ENCODE data around the gene DNM3. TPM values are rescaled to one million over a fixed set of nuclear protein-coding genes. Genes with fewer than 3 reads are reported as not detected.

Gene DNM3
- total RNA-seq, 6 donors from 2014 or later, result 7.1 to 30.4 (median 10.3) TPM

DNA sequence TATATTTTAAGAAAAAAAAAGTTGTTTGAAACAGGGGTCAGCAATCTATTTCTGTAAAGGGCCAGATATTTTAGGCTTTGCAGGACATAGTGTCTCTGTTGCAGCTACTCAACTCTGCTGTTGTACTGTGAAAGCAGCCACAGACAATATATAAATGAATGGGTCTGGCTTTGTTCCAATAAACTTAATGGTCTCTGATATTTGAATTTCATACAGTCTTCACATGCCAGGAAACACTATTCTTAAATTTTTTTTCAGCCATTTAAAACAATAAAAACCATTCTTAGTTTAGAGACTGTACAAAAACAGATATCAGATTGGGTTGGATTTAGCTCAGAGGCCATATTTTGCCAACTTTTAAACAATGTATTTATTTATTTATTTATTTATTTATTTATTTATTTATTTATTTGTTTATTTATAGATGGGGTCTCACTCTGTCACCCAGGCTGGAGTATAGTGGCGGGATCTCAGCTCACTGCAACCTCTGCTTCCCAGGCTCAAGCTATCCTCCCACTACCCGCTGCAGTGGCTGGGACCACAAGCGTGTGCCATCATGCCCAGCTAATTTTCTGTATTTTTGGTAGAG lies 102.8 kb downstream of the DNM3 start:
- ATAC-seq (ENCODE audit: low FRiP score in 2 of 2), result no peak
- H3K4me3 ChIP-seq, result no peak overlapping the region
- H3K27ac ChIP-seq, result no peak overlapping the region
- no peaks in the 10 kb centered on the region for H3K27me3 ChIP-seq
- no peak for DNase-seq
- H3K4me1 ChIP-seq, result peaks cover 0 to 13% (median 0%) of the 10 kb centered on the region in 4 donors
- TF ChIP-seq POLR2A (IDR thresholded peaks at IDR 0.05) (no peak), EP300 (IDR thresholded peaks at IDR 0.05) (no peak), POLR2AphosphoS5 (IDR thresholded peaks at IDR 0.05) (no peak)
- TF ChIP-seq, protein P1, sequence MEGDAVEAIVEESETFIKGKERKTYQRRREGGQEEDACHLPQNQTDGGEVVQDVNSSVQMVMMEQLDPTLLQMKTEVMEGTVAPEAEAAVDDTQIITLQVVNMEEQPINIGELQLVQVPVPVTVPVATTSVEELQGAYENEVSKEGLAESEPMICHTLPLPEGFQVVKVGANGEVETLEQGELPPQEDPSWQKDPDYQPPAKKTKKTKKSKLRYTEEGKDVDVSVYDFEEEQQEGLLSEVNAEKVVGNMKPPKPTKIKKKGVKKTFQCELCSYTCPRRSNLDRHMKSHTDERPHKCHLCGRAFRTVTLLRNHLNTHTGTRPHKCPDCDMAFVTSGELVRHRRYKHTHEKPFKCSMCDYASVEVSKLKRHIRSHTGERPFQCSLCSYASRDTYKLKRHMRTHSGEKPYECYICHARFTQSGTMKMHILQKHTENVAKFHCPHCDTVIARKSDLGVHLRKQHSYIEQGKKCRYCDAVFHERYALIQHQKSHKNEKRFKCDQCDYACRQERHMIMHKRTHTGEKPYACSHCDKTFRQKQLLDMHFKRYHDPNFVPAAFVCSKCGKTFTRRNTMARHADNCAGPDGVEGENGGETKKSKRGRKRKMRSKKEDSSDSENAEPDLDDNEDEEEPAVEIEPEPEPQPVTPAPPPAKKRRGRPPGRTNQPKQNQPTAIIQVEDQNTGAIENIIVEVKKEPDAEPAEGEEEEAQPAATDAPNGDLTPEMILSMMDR (IDR thresholded peaks at IDR 0.05), result no peak
- WGBS, 2 donors, result 90 to 100% methylated on average over 3 of the region's 3 CpGs
- no peaks in the 10 kb centered on the region for H3K36me3 ChIP-seq
- no peaks in the 10 kb centered on the region for H3K9me3 ChIP-seq

DNA sequence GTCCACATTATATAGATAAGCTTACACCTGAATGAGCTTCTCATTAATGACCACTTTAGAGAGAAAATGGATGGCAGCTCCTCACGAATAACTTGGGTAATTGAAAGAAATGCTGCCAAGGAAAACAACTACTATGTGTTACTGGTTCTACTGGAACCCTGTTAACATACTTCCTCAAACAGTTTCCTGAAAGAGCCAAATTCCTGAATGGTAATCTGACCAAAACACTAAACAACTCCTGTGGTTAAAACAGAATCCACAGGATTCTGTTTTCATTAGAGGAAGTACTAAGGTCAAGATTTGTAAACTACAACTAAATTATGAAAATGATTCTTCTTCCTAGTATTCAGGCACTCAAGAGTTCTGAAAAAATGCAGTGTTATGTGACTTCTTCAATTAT lies 107.2 kb downstream of the DNM3 start:
- no peaks in the 10 kb centered on the region for H3K36me3 ChIP-seq
- no peak for ATAC-seq (ENCODE audit: low FRiP score in 2 of 2)
- DNase-seq, result no peak
- no peaks in the 10 kb centered on the region for H3K27me3 ChIP-seq
- no peaks in the 10 kb centered on the region for H3K9me3 ChIP-seq
- H3K4me3 ChIP-seq, result no peak overlapping the region
- WGBS, 2 donors, result 6 to 19% methylated on average over 1 of the region's 1 CpG
- peaks cover 0 to 4% (median 0%) of the 10 kb centered on the region in 4 donors for H3K4me1 ChIP-seq
- H3K27ac ChIP-seq, result no peak overlapping the region
- TF ChIP-seq, protein P1 (IDR thresholded peaks at IDR 0.05), result no peak
- TF ChIP-seq POLR2A (IDR thresholded peaks at IDR 0.05) (no peak), EP300 (IDR thresholded peaks at IDR 0.05) (no peak), POLR2AphosphoS5 (IDR thresholded peaks at IDR 0.05) (no peak)

DNA sequence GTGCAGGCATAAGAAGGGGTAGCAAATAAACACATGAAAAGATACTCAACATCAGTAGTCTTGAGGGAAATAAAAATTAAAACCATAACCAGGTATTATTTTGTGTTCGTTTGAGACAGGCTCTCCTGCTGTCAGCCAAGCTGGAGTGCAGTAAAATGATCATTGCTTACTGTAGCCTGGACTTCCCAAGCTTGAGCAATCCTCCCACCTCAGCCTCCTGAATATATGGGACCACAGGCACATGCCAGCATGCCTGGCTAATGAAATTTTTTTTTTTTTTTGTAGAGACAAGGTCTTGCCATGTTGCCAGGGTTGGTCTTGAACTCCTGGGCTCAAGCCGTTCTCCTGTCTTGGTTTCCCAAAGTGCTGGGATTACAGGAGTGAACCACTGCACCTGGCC lies 108.0 kb downstream of the DNM3 start:
- no peaks in the 10 kb centered on the region for H3K36me3 ChIP-seq
- no peak overlapping the region for H3K27ac ChIP-seq
- WGBS, 2 donors, result 90 to 98% methylated on average over 2 of the region's 2 CpGs
- DNase-seq, result no peak
- no peak for ATAC-seq (ENCODE audit: low FRiP score in 2 of 2)
- no peaks in the 10 kb centered on the region for H3K27me3 ChIP-seq
- TF ChIP-seq, protein P1 (IDR thresholded peaks at IDR 0.05), result no peak
- TF ChIP-seq POLR2AphosphoS5 (IDR thresholded peaks at IDR 0.05), result no peak
- no peak for TF ChIP-seq EP300 (IDR thresholded peaks at IDR 0.05)
- TF ChIP-seq POLR2A (IDR thresholded peaks at IDR 0.05), result no peak
- no peaks in the 10 kb centered on the region for H3K9me3 ChIP-seq
- no peak overlapping the region for H3K4me3 ChIP-seq
- H3K4me1 ChIP-seq, result peaks cover 0 to 4% (median 0%) of the 10 kb centered on the region in 4 donors

DNA sequence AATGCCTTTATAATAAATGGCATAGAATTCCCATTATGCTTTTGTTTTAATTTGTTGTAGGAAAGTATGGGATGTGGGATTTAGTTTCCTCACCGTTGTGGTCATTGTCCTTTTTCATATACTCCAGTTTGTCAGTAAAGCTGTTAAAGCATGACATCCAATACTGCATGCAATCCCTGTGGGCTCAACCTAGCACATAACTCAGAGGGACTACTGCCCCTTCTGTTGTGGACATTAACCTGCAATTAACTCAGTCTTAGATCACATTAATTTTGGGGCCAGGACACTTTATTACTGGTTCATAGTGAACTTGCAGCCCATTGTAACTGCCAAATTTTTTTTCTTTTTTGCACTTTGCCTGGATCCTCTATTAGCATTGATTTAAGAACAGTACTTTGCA lies 112.5 kb downstream of the DNM3 start:
- Histone ChIP-seq H3K9me3 (no peaks in the 10 kb centered on the region), H3K4me3 (no peak overlapping the region), H3K27ac (no peak overlapping the region), H3K36me3 (no peaks in the 10 kb centered on the region), H3K27me3 (no peaks in the 10 kb centered on the region), H3K4me1 (peaks cover 0 to 3% (median under 1%) of the 10 kb centered on the region in 4 donors)
- no peak for DNase-seq
- no peak for TF ChIP-seq POLR2AphosphoS5 (IDR thresholded peaks at IDR 0.05)
- no peak for TF ChIP-seq EP300 (IDR thresholded peaks at IDR 0.05)
- TF ChIP-seq, protein P1 (IDR thresholded peaks at IDR 0.05), result no peak
- TF ChIP-seq POLR2A (IDR thresholded peaks at IDR 0.05), result no peak
- WGBS, 2 donors, result 69 to 78% methylated on average over 1 of the region's 1 CpG
- ATAC-seq (ENCODE audit: low FRiP score in 2 of 2), result no peak

DNA sequence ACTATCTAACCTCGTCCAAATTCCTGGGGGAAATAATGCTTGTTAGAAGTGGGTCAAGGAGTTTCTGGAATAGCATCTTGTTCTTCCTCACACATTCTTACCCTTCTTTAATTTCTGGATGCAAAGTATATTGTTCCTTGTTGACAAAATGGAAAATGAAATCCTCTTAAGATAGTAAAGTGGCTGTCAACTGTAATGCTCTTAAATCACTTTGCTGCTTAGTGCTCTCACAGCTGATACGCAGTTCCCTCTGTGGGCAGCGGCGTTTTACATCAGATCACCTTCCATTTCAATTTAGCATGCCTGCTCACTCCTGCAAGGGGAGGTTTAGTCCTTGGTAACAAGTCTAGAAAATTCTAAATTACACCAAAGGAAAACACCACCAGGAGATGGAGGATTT lies 113.1 kb downstream of the DNM3 start:
- Histone ChIP-seq H3K4me1 (peaks cover 0 to 3% (median 0%) of the 10 kb centered on the region in 4 donors), H3K9me3 (no peaks in the 10 kb centered on the region), H3K36me3 (no peaks in the 10 kb centered on the region), H3K4me3 (no peak overlapping the region), H3K27ac (no peak overlapping the region), H3K27me3 (no peaks in the 10 kb centered on the region)
- TF ChIP-seq EP300 (IDR thresholded peaks at IDR 0.05) (no peak), POLR2AphosphoS5 (IDR thresholded peaks at IDR 0.05) (no peak), POLR2A (IDR thresholded peaks at IDR 0.05) (no peak)
- TF ChIP-seq, protein P1 (IDR thresholded peaks at IDR 0.05), result no peak
- ATAC-seq (ENCODE audit: low FRiP score in 2 of 2) (no peak), DNase-seq (no peak)
- 54 to 64% methylated on average over 4 of the region's 4 CpGs for WGBS, 2 donors
